GM06990 (cell line): ENCODE results near the gene ITPRIPL2.

Experiments used
- DNase-seq: peaks from one replicate; pipeline ENCODE4 v3.0.0-alpha.2; 2011; ENCODE audit not compliant: insufficient read length; ENCODE audit errors: extremely low read depth
- H3K27me3 ChIP-seq: replicated peaks from 2 replicates; pipeline ENCODE4 v1.6.0; 2011; ENCODE audit warnings: low read length; ENCODE audit not compliant: control insufficient read depth, insufficient read depth
- H3K36me3 ChIP-seq: 2 replicates; pipeline ENCODE4 v1.5.1; 2011; ENCODE audit warnings: low read length; ENCODE audit not compliant: control insufficient read depth, insufficient read depth
- H3K4me3 ChIP-seq: replicated peaks from 2 replicates; pipeline ENCODE4 v1.5.1; 2011; ENCODE audit warnings: low read depth, mild to moderate bottlenecking, control low read depth, low read length
- TF ChIP-seq, protein P1 (sequence below): IDR thresholded peaks from 2 replicates; pipeline ENCODE4 v1.5.1; 2011; ENCODE audit warnings: low read length, control low read depth, mild to moderate bottlenecking, inconsistent platforms; ENCODE audit not compliant: insufficient read depth, poor library complexity, severe bottlenecking

The ITPRIPL2 gene

DNA sequence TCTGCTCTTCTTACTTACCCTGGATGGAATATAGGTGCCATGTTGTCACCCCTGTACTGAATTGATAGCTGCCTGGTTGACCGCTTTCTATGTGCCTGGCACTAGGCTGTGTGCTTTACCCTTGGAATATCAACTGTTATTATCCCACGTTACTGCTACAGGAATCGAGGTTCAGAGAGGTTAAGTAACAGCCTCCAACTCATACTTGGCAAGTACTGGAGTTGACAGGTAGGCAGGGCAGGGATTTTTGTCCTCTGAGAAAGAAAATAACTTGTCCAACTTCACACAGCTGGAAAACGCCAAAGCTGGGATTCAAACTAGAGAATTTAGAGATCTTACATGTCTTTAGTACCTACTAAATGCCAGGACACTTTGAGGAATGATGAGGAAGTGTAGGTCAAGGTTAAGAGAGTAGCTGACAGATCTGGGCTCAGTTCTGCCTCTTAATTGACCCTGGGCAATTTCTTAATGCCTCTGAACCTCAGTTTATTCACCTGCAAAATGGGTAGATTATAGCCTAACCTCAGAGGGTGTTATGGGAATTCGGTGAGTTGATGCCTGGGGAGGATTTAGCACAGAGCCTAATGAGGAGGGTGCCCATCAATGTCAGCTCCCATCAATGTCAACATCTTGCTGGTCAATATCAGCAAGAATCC, 25.8 kb downstream of the ITPRIPL2 start:
- no peak for DNase-seq
- Histone ChIP-seq H3K36me3 (no peaks in the 10 kb centered on the region), H3K4me3 (no peak overlapping the region), H3K27me3 (no peaks in the 10 kb centered on the region; the same call in 1 of the 2 replicates)
- TF ChIP-seq, protein P1, sequence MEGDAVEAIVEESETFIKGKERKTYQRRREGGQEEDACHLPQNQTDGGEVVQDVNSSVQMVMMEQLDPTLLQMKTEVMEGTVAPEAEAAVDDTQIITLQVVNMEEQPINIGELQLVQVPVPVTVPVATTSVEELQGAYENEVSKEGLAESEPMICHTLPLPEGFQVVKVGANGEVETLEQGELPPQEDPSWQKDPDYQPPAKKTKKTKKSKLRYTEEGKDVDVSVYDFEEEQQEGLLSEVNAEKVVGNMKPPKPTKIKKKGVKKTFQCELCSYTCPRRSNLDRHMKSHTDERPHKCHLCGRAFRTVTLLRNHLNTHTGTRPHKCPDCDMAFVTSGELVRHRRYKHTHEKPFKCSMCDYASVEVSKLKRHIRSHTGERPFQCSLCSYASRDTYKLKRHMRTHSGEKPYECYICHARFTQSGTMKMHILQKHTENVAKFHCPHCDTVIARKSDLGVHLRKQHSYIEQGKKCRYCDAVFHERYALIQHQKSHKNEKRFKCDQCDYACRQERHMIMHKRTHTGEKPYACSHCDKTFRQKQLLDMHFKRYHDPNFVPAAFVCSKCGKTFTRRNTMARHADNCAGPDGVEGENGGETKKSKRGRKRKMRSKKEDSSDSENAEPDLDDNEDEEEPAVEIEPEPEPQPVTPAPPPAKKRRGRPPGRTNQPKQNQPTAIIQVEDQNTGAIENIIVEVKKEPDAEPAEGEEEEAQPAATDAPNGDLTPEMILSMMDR, result no peak

DNA sequence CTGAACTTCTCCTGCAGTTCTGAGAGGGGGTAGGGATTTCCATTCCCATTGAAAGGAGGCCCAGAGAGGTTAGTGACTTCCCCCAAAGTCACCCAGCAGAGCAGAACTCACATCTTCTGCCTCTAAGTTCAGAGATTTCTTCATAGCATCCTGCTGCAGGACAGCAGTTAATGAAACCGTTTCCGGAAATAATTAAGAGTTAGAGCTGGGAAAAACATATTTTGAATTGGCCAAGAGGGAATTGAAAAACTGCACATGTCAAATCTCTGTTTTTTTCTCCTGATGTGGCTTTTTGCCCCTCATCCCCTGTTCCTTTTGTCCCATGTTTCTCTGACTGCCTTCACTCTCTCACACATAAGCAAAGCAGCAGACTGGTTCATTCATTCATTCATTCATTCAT, 26.6 kb downstream of the ITPRIPL2 start:
- DNase-seq, result no peak
- Histone ChIP-seq H3K27me3 (no peaks in the 10 kb centered on the region; the same call in 1 of the 2 replicates), H3K4me3 (no peak overlapping the region), H3K36me3 (no peaks in the 10 kb centered on the region)
- TF ChIP-seq, protein P1, result no peak

DNA sequence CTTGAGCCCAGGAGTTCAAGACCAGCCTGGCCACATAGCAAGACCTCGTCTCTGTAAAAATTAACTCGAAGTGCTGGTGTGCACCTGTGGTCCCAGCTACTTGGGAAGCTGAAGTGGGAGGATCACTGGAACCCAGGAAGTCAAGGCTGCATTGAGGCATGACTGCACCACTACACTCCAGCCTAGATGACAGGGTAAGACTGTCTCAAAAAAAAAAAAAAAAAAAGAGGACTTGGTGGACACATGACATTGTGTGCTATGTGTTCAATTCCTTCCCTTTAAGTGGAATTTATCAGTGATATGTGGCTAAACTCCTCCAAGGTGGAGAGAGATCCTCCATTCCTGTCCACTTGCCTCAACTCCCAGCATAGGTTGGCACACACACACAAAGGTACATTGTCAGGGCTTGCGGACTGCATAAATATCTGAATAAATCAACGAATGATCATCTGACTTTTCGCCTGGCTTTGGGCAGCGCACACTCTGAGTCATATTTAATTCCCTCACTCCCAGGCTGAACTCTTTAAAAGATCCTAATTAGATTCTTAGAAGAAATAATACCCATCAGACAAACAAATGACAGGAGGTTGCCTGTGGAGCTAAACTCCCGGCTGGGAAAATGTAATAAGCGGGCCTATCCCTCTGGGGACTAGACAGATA, 29.3 kb downstream of the ITPRIPL2 start:
- DNase-seq, result no peak
- Histone ChIP-seq H3K27me3 (no peaks in the 10 kb centered on the region; the same call in 1 of the 2 replicates), H3K4me3 (no peak overlapping the region), H3K36me3 (no peaks in the 10 kb centered on the region)
- TF ChIP-seq, protein P1, result no peak

DNA sequence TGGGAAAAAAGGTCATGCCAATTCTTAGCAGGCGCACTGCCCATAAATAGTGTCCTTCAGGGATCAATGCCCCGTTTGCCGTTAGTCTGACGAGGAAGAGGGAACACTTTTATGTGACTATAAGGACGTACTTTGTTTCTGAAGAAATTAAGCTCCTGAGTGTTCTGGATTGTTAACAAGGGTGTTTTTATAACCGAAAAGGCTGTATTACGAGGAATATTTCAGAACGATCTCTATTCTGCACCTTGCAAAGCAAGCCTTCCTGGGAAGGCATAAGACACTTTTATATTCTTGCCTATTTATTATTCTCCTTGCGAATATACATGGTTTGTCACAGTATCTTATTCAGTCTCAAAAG, 29.8 kb downstream of the ITPRIPL2 start:
- no peak overlapping the region for H3K4me3 ChIP-seq
- no peaks in the 10 kb centered on the region; the same call in 1 of the 2 replicates for H3K27me3 ChIP-seq
- H3K36me3 ChIP-seq, result no peaks in the 10 kb centered on the region
- TF ChIP-seq, protein P1, result no peak
- DNase-seq, result no peak

DNA sequence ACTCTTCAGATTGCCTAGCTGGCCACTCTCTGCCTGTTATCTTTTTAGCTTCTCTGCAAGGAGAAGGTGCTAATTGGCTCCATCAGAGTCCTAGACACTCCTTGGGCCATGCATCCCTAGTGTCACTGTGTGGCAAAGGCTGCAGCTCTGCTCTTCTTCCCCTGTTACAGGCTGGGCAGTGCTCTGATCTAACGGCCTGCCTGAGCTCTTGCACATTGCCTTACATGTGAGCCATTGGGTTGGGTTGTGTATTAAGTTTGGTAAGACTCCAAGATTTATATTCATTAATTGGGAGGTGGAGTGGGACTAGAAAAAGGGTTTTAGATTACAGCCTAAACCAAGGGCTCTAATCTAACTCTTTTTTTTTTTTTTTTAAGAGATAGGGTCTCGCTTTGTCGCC, 31.2 kb downstream of the ITPRIPL2 start:
- H3K36me3 ChIP-seq, result no peaks in the 10 kb centered on the region
- TF ChIP-seq, protein P1, result no peak
- no peak for DNase-seq
- no peak overlapping the region for H3K4me3 ChIP-seq
- no peaks in the 10 kb centered on the region; the same call in 1 of the 2 replicates for H3K27me3 ChIP-seq
